Measurements from ENCODE around the gene SUCLG2.
A peak's percentile ranks its signal among the peaks of the same experiment; 100 is the strongest.

The SUCLG2 gene

GRCh38 chr3:67376416-67376815 lies 278.0 kb downstream of the SUCLG2 start:
- DNase-seq, result no peak

GRCh38 chr3:67375976-67376375 lies 278.4 kb downstream of the SUCLG2 start:
- no peak for DNase-seq

- DNase-seq, result peak; percentile 52
These were observed 291.7 kb downstream of the SUCLG2 start for GRCh38 chr3:67362686-67363085.

GRCh38 chr3:67361770-67362169 lies 292.6 kb downstream of the SUCLG2 start:
- DNase-seq, result no peak

GRCh38 chr3:67361323-67361722 lies 293.1 kb downstream of the SUCLG2 start:
- DNase-seq, result no peak

GRCh38 chr3:67357610-67358458 lies 296.6 kb downstream of the SUCLG2 start:
- DNase-seq, result peak; percentile 12

- no peak for DNase-seq
These were observed 304.7 kb downstream of the SUCLG2 start for GRCh38 chr3:67349551-67350174.

- DNase-seq, result no peak
These were observed 308.3 kb downstream of the SUCLG2 start for GRCh38 chr3:67346081-67346480.

GRCh38 chr3:67335813-67336212 lies 318.6 kb downstream of the SUCLG2 start:
- no peak for DNase-seq

- DNase-seq, result no peak
These were observed 319.8 kb downstream of the SUCLG2 start for GRCh38 chr3:67334588-67334987.

GRCh38 chr3:67329358-67329757 lies 325.1 kb downstream of the SUCLG2 start:
- DNase-seq, result no peak

GRCh38 chr3:67327582-67327981 lies 326.8 kb downstream of the SUCLG2 start:
- peak; percentile 3 for DNase-seq

GRCh38 chr3:67325231-67325630 lies 329.2 kb downstream of the SUCLG2 start:
- no peak for DNase-seq
